ENCODE data around the gene PFN3.

The PFN3 gene

DNA sequence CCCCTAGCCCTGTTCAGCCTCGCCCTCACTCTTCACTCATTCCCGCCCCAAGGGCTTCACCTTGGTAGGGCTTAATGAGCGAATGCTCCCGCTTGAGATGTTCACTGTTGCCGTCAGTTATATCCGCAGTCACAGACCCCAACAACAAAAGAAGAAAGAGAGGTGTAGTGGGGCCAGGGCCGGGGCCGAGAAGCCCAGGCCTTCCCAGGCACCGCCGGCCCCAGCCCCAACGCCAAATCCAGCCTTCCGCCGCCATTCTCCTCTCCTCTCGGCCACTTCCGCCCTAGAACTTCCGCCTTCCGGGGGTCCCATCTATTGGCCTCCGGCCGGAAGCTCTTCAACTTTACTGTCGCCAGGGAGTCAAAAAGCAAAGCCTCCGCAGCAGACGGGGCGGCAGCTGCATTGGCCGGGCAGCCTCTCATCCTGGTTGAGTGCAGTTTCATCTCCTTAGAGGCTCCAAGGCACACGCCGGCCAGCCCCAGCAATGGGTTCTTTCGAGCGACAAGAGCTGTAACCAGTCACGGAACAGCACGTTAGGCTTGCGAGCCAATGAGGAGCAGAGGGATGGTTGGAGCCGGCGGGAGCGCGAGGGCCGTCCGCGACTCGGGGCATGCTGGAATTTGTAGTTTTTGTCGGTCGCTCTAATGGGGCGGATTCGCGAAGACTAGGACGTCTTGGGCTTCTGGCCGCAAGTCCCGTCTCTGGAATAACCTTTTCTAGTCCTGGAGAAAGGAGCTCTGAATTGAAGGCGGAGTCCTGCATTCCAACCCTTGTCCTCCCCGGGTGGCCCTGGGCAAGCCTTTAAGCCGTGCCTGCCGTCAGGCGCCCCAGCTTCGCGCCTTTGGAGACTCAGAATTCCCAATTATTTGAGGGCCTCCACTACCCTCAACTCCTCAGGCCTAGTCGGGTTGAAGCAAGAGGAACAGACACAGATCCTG is 48.8 kb downstream of the PFN3 start, which contains the start of gene LMAN2:
TSS of gene LMAN2 (minus strand) at position 277 of the 938 bp plus-strand sequence. CDS start at position 256, 21 bp downstream.
- TF ChIP-seq, protein P1, sequence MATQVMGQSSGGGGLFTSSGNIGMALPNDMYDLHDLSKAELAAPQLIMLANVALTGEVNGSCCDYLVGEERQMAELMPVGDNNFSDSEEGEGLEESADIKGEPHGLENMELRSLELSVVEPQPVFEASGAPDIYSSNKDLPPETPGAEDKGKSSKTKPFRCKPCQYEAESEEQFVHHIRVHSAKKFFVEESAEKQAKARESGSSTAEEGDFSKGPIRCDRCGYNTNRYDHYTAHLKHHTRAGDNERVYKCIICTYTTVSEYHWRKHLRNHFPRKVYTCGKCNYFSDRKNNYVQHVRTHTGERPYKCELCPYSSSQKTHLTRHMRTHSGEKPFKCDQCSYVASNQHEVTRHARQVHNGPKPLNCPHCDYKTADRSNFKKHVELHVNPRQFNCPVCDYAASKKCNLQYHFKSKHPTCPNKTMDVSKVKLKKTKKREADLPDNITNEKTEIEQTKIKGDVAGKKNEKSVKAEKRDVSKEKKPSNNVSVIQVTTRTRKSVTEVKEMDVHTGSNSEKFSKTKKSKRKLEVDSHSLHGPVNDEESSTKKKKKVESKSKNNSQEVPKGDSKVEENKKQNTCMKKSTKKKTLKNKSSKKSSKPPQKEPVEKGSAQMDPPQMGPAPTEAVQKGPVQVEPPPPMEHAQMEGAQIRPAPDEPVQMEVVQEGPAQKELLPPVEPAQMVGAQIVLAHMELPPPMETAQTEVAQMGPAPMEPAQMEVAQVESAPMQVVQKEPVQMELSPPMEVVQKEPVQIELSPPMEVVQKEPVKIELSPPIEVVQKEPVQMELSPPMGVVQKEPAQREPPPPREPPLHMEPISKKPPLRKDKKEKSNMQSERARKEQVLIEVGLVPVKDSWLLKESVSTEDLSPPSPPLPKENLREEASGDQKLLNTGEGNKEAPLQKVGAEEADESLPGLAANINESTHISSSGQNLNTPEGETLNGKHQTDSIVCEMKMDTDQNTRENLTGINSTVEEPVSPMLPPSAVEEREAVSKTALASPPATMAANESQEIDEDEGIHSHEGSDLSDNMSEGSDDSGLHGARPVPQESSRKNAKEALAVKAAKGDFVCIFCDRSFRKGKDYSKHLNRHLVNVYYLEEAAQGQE (IDR thresholded peaks at IDR 0.05; ENCODE audit: low read depth), result no peak
- TF ChIP-seq YY1 (IDR thresholded peaks at IDR 0.05; ENCODE audit: low read depth) (peak; percentile 93), NFIC (IDR thresholded peaks at IDR 0.05) (peak; percentile 52; the same call in 1 of the 2 replicates), TAF1 (IDR thresholded peaks at IDR 0.05; ENCODE audit: low read depth) (peak; percentile 97), RAD21 (IDR thresholded peaks at IDR 0.05; ENCODE audit: low read depth) (no peak), EP300 (IDR thresholded peaks at IDR 0.05; ENCODE audit: borderline replicate concordance) (peak; percentile 18; the same call in 1 of the 2 replicates), FOXM1 (IDR thresholded peaks at IDR 0.05; ENCODE audit: borderline replicate concordance, low read depth) (peak; percentile 38; the same call in 1 of the 2 replicates), CEBPB (IDR thresholded peaks at IDR 0.05) (no peak), EGR1 (IDR thresholded peaks at IDR 0.05) (peak; percentile 32; the same call in 1 of the 2 replicates), ZBTB7A (IDR thresholded peaks at IDR 0.05; ENCODE audit: low read depth) (no peak), CREB1 (IDR thresholded peaks at IDR 0.05; ENCODE audit: low read depth) (peak; percentile 63; the same call in 1 of the 2 replicates), TCF12 (IDR thresholded peaks at IDR 0.05; ENCODE audit: low read depth) (peak; percentile 81), TEAD4 (IDR thresholded peaks at IDR 0.05) (no peak)
- TF ChIP-seq, protein P2, sequence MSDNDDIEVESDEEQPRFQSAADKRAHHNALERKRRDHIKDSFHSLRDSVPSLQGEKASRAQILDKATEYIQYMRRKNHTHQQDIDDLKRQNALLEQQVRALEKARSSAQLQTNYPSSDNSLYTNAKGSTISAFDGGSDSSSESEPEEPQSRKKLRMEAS (IDR thresholded peaks at IDR 0.05), result peak; percentile 73
- TF ChIP-seq, protein P3, sequence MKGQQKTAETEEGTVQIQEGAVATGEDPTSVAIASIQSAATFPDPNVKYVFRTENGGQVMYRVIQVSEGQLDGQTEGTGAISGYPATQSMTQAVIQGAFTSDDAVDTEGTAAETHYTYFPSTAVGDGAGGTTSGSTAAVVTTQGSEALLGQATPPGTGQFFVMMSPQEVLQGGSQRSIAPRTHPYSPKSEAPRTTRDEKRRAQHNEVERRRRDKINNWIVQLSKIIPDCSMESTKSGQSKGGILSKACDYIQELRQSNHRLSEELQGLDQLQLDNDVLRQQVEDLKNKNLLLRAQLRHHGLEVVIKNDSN (IDR thresholded peaks at IDR 0.05), result no peak; the same call in none of the 2 replicates

DNA sequence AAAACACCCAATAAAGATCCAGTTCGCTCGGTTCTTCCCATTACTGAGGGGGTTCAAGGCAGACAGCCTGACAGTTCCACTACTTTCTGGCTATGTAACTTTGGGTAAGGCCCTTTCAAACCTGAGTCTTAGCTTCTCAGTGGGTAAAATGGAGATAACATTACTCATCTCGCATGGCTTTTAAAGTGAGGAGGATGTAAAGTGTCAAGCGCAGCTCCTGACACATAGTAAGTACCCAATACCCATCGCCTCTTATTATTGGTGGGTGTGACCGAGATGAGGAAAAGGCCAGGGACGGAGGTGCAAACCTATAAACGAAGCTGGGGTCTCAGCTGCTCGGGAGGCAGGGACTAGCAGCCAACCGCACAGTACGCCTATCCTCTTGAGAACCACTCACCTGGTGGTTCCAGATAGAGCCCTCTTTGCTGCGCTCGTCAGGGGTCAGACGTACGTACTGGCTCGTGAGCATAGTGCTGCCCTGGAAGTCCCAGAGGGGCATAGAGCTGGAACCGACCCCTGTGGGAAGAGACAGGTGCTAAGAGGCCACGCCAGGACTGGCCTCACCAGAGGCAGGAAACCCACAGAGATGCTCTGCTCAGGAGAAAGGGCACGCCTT is 49.6 kb downstream of the PFN3 start:
- no peak for TF ChIP-seq FOXM1 (IDR thresholded peaks at IDR 0.05; ENCODE audit: borderline replicate concordance, low read depth)
- no peak for TF ChIP-seq EP300 (IDR thresholded peaks at IDR 0.05; ENCODE audit: borderline replicate concordance)
- no peak for TF ChIP-seq TCF12 (IDR thresholded peaks at IDR 0.05; ENCODE audit: low read depth)
- no peak for TF ChIP-seq TAF1 (IDR thresholded peaks at IDR 0.05; ENCODE audit: low read depth)
